ENCODE measurements around the gene KIAA1143. TPM values are rescaled to one million over a fixed set of nuclear protein-coding genes. Genes with fewer than 3 reads are reported as not detected.

KIAA1143 gene
- total RNA-seq, 1 donor, result 33.1 TPM

- TF ChIP-seq, protein P1, sequence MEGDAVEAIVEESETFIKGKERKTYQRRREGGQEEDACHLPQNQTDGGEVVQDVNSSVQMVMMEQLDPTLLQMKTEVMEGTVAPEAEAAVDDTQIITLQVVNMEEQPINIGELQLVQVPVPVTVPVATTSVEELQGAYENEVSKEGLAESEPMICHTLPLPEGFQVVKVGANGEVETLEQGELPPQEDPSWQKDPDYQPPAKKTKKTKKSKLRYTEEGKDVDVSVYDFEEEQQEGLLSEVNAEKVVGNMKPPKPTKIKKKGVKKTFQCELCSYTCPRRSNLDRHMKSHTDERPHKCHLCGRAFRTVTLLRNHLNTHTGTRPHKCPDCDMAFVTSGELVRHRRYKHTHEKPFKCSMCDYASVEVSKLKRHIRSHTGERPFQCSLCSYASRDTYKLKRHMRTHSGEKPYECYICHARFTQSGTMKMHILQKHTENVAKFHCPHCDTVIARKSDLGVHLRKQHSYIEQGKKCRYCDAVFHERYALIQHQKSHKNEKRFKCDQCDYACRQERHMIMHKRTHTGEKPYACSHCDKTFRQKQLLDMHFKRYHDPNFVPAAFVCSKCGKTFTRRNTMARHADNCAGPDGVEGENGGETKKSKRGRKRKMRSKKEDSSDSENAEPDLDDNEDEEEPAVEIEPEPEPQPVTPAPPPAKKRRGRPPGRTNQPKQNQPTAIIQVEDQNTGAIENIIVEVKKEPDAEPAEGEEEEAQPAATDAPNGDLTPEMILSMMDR (IDR thresholded peaks at IDR 0.05; ENCODE audit: insufficient read depth, low read length), result no peak
- peak; percentile 92 for DNase-seq (ENCODE audit: low read depth)
- peak within 1 kb of the TSS; percentile 70 for H3K4me3 ChIP-seq (ENCODE audit: low read depth, low read length)
Measured at GRCh38 chr3:44729384-44729910, 32.0 kb downstream of the KIAA1143 start, which contains the start of gene ZNF501. ZNF501 (plus strand) TSS chr3:44729635; CDS start chr3:44734422, 4,787 bp downstream.

DNA sequence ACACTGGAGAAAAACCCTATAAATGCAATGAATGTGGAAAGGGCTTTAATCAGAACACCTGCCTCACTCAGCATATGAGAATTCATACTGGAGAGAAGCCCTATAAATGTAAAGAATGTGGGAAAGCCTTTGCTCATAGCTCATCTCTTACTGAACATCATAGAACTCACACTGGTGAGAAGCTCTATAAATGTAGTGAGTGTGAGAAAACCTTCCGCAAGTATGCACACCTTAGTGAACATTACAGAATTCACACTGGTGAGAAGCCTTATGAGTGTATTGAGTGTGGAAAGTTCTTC lies 39.4 kb downstream of the KIAA1143 start:
- no peak for DNase-seq (ENCODE audit: low read depth)
- TF ChIP-seq, protein P1 (IDR thresholded peaks at IDR 0.05; ENCODE audit: insufficient read depth, low read length), result no peak
- no peak overlapping the region for H3K4me3 ChIP-seq (ENCODE audit: low read depth, low read length)

- peak; percentile 15 for DNase-seq (ENCODE audit: low read depth)
- H3K4me3 ChIP-seq (ENCODE audit: low read depth, low read length), result no peak overlapping the region
- TF ChIP-seq, protein P1 (IDR thresholded peaks at IDR 0.05; ENCODE audit: insufficient read depth, low read length), result no peak
Measured at GRCh38 chr3:44721231-44722102, 40.0 kb downstream of the KIAA1143 start.

DNA sequence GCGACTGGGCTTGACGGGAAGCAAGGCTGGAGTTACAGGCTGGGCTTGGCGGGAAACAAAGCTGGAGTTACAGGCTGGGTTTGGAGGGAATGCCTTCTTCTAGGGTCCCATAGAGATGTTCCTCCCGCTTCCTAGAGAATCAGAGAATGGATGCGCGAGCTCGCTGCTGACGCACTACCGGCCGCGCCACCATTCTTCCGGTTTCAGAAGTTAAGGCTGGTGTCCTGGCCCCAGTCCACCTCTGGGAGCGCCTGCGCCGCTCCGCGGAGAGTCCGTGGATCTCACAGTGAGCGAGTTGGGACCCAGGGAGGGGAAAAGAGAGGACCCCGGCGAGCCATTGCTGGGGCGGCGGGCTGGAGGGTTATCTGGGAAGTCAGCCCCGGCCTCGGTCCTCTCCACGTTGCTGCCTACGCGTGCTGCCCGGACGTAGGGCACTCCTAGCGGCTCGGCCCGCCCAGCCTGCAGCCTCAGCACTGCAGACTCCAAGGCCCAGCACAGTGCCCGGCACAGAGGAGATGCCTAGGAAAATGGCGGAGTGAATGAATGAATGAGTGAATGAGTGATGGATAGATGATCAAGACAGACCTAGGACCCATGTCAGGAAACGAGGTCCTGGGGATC lies 48.9 kb downstream of the KIAA1143 start, which contains the start of gene ZNF502:
Gene ZNF502 (plus strand): TSS at position 206 of the 621 bp plus-strand sequence. CDS start 7,602 bp downstream, outside the sequence.
- peak; percentile 90 for DNase-seq (ENCODE audit: low read depth)
- H3K4me3 ChIP-seq (ENCODE audit: low read depth, low read length), result peak within 1 kb of the TSS; percentile 97
- TF ChIP-seq, protein P1 (IDR thresholded peaks at IDR 0.05; ENCODE audit: insufficient read depth, low read length), result peak; percentile 43

Other genes starting within 250 kb of the KIAA1143 start
- gene ZKSCAN7, start 206.4 kb downstream of the KIAA1143 start, total RNA-seq (ENCODE audit: low replicate concordance), result 3.5 and 5.0 TPM in 2 replicates
- 2.0 and 6.9 TPM in 2 replicates for gene ZNF660, start 176.7 kb downstream of the KIAA1143 start, total RNA-seq (ENCODE audit: low replicate concordance)
- 16.4 and 22.2 TPM in 2 replicates for gene ZNF197, start 136.6 kb downstream of the KIAA1143 start, total RNA-seq (ENCODE audit: low replicate concordance)
- 10.1 and 12.9 TPM in 2 replicates for gene ZNF35, start 112.9 kb downstream of the KIAA1143 start, total RNA-seq (ENCODE audit: low replicate concordance)
- gene ZNF502, start 49.0 kb downstream of the KIAA1143 start, total RNA-seq (ENCODE audit: low replicate concordance), result 4.7 and 6.0 TPM in 2 replicates
- gene ZNF501, start 32.0 kb downstream of the KIAA1143 start, total RNA-seq (ENCODE audit: low replicate concordance), result 7.6 and 13.1 TPM in 2 replicates
- 0.98 and 17.1 TPM in 2 replicates for gene KIF15, start 175 bp upstream of the KIAA1143 start, total RNA-seq (ENCODE audit: low replicate concordance)
- gene TMEM42, start 100.3 kb upstream of the KIAA1143 start, total RNA-seq (ENCODE audit: low replicate concordance), result 13.7 and 20.5 TPM in 2 replicates
- not detected in 2 replicates for gene TGM4, start 113.0 kb upstream of the KIAA1143 start, total RNA-seq (ENCODE audit: low replicate concordance)
- 60.2 and 86.8 TPM in 2 replicates for gene ZDHHC3, start 214.6 kb upstream of the KIAA1143 start, total RNA-seq (ENCODE audit: low replicate concordance)
- 26.8 and 80.2 TPM in 2 replicates for gene EXOSC7, start 214.6 kb upstream of the KIAA1143 start, total RNA-seq (ENCODE audit: low replicate concordance)